ENCODE data around the gene SENP6. TPM values are rescaled to one million over a fixed set of nuclear protein-coding genes. Genes with fewer than 3 reads are reported as not detected.

Gene SENP6
- total and polyA plus RNA-seq, 4 donors: 12.2 to 42.3 (median 26.8) TPM

DNA sequence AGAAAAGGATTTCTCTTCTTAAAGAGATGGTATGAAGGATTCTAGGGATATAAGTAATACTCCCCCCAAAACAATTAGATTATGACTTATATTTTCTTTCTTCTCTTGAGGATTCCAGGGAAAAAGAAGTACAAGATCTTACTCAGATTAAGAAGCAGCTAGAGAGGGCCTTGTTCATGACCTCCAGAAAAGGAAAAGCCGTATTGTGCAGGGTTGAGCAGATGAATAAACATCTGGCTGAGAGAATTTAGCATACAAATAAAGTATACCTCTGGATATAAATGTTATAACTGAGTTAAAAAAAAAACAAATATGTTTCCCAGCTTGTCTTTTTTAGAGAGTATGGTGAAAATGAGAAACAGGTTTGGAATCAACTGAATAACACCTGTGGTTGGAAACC is 158.6 kb downstream of the SENP6 start:
- Histone ChIP-seq H3K9me3 (ENCODE audit: control insufficient read depth in 4 of 4, low read length in 3 of 4) (no peaks in the 10 kb centered on the region), H3K27me3 (ENCODE audit: control insufficient read depth in 4 of 4, insufficient read depth in 4 of 4, low read length in 3 of 4) (no peaks in the 10 kb centered on the region), H3K4me1 (ENCODE audit: control insufficient read depth in 4 of 4, insufficient read depth in 4 of 4, low read length in 3 of 4) (peaks cover 0 to 3% (median 0%) of the 10 kb centered on the region in 4 donors), H3K4me3 (ENCODE audit: low read depth in 1 of 3, low read length in 3 of 3) (no peak overlapping the region), H3K36me3 (ENCODE audit: control insufficient read depth in 4 of 4, insufficient read depth in 3 of 4, low read depth in 1 of 4, low read length in 3 of 4) (no peaks in the 10 kb centered on the region), H3K9ac (ENCODE audit: low read depth in 1 of 2, low read length in 2 of 2) (no peak overlapping the region), H3K27ac (ENCODE audit: low read depth in 1 of 2, low read length in 2 of 2) (no peak overlapping the region)
- TF ChIP-seq, protein P1, sequence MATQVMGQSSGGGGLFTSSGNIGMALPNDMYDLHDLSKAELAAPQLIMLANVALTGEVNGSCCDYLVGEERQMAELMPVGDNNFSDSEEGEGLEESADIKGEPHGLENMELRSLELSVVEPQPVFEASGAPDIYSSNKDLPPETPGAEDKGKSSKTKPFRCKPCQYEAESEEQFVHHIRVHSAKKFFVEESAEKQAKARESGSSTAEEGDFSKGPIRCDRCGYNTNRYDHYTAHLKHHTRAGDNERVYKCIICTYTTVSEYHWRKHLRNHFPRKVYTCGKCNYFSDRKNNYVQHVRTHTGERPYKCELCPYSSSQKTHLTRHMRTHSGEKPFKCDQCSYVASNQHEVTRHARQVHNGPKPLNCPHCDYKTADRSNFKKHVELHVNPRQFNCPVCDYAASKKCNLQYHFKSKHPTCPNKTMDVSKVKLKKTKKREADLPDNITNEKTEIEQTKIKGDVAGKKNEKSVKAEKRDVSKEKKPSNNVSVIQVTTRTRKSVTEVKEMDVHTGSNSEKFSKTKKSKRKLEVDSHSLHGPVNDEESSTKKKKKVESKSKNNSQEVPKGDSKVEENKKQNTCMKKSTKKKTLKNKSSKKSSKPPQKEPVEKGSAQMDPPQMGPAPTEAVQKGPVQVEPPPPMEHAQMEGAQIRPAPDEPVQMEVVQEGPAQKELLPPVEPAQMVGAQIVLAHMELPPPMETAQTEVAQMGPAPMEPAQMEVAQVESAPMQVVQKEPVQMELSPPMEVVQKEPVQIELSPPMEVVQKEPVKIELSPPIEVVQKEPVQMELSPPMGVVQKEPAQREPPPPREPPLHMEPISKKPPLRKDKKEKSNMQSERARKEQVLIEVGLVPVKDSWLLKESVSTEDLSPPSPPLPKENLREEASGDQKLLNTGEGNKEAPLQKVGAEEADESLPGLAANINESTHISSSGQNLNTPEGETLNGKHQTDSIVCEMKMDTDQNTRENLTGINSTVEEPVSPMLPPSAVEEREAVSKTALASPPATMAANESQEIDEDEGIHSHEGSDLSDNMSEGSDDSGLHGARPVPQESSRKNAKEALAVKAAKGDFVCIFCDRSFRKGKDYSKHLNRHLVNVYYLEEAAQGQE (IDR thresholded peaks at IDR 0.05): no peak
- TF ChIP-seq, protein P2, sequence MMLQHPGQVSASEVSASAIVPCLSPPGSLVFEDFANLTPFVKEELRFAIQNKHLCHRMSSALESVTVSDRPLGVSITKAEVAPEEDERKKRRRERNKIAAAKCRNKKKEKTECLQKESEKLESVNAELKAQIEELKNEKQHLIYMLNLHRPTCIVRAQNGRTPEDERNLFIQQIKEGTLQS (IDR thresholded peaks at IDR 0.05): no peak
- TF ChIP-seq, protein P3, sequence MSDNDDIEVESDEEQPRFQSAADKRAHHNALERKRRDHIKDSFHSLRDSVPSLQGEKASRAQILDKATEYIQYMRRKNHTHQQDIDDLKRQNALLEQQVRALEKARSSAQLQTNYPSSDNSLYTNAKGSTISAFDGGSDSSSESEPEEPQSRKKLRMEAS (IDR thresholded peaks at IDR 0.05): no peak
- TF ChIP-seq JUND (IDR thresholded peaks at IDR 0.05): no peak
- TF ChIP-seq, protein P4, sequence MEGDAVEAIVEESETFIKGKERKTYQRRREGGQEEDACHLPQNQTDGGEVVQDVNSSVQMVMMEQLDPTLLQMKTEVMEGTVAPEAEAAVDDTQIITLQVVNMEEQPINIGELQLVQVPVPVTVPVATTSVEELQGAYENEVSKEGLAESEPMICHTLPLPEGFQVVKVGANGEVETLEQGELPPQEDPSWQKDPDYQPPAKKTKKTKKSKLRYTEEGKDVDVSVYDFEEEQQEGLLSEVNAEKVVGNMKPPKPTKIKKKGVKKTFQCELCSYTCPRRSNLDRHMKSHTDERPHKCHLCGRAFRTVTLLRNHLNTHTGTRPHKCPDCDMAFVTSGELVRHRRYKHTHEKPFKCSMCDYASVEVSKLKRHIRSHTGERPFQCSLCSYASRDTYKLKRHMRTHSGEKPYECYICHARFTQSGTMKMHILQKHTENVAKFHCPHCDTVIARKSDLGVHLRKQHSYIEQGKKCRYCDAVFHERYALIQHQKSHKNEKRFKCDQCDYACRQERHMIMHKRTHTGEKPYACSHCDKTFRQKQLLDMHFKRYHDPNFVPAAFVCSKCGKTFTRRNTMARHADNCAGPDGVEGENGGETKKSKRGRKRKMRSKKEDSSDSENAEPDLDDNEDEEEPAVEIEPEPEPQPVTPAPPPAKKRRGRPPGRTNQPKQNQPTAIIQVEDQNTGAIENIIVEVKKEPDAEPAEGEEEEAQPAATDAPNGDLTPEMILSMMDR (IDR thresholded peaks at IDR 0.05; ENCODE audit: low read depth, low read length, missing input control): no peak
- no peak for TF ChIP-seq HNF4A (conservative IDR thresholded peaks at IDR 0.05)
- TF ChIP-seq TAF1 (conservative IDR thresholded peaks at IDR 0.05): no peak
- no peak for TF ChIP-seq RAD21 (IDR thresholded peaks at IDR 0.05)
- no peak for TF ChIP-seq GABPA (IDR thresholded peaks at IDR 0.05 in 1 of 2, conservative IDR thresholded peaks at IDR 0.05 in 1 of 2)
- TF ChIP-seq FOXA2 (IDR thresholded peaks at IDR 0.05): no peak
- TF ChIP-seq EGR1 (IDR thresholded peaks at IDR 0.05; ENCODE audit: low read depth in 2 of 2): no peak
- no peak for TF ChIP-seq SP1 (IDR thresholded peaks at IDR 0.05)
- TF ChIP-seq YY1 (IDR thresholded peaks at IDR 0.05): no peak
- TF ChIP-seq RXRA (IDR thresholded peaks at IDR 0.05): no peak
- TF ChIP-seq, protein P5, sequence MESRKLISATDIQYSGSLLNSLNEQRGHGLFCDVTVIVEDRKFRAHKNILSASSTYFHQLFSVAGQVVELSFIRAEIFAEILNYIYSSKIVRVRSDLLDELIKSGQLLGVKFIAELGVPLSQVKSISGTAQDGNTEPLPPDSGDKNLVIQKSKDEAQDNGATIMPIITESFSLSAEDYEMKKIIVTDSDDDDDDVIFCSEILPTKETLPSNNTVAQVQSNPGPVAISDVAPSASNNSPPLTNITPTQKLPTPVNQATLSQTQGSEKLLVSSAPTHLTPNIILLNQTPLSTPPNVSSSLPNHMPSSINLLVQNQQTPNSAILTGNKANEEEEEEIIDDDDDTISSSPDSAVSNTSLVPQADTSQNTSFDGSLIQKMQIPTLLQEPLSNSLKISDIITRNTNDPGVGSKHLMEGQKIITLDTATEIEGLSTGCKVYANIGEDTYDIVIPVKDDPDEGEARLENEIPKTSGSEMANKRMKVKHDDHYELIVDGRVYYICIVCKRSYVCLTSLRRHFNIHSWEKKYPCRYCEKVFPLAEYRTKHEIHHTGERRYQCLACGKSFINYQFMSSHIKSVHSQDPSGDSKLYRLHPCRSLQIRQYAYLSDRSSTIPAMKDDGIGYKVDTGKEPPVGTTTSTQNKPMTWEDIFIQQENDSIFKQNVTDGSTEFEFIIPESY (IDR thresholded peaks at IDR 0.05): no peak
- TF ChIP-seq NR2F2 (IDR thresholded peaks at IDR 0.05): no peak
- TF ChIP-seq HNF4G (IDR thresholded peaks at IDR 0.05): no peak
- TF ChIP-seq FOXA1 (IDR thresholded peaks at IDR 0.05): no peak
- no peak for DNase-seq (ENCODE audit: low spot score)
- 90% methylated on average over 1 of the region's 1 CpG for WGBS

Data from liver (tissue), 9 donors.